GM06990 (cell line): ENCODE measurements around the gene FCHSD2.

Experiments
- DNase-seq: peaks from one replicate; pipeline ENCODE4 v3.0.0-alpha.2; 2011; ENCODE audit not compliant: insufficient read length; ENCODE audit errors: extremely low read depth
- H3K27me3 ChIP-seq: replicated peaks from 2 replicates; pipeline ENCODE4 v1.6.0; 2011; ENCODE audit warnings: low read length; ENCODE audit not compliant: control insufficient read depth, insufficient read depth
- H3K36me3 ChIP-seq: 2 replicates; pipeline ENCODE4 v1.5.1; 2011; ENCODE audit warnings: low read length; ENCODE audit not compliant: control insufficient read depth, insufficient read depth
- H3K4me3 ChIP-seq: replicated peaks from 2 replicates; pipeline ENCODE4 v1.5.1; 2011; ENCODE audit warnings: low read depth, mild to moderate bottlenecking, control low read depth, low read length
- CTCF ChIP-seq: IDR thresholded peaks from 2 replicates; pipeline ENCODE4 v1.5.1; 2011; ENCODE audit warnings: low read length, control low read depth, mild to moderate bottlenecking, inconsistent platforms; ENCODE audit not compliant: insufficient read depth, poor library complexity, severe bottlenecking

Gene FCHSD2

DNA sequence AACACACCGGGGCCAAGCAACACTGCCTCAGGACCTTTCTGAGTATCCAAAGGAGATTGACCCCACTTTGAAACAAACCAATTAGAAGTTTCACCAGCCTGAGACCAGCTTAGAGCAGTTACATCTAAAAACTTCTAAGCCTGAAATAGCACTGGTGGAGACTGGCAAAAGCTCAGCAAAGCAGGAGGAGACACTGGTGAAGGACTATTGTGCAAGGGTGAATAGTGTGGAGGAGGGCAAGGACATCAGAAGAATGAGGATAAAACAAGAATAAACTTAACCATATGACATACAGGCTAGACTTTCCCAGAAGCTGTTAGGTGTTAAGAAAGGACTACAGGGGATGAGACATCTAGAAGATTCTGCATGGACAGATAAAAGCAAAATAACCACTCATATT is 152.4 kb downstream of the FCHSD2 start:
- Histone ChIP-seq H3K36me3 (peaks cover 5% of the 10 kb centered on the region), H3K4me3 (no peak overlapping the region), H3K27me3 (no peaks in the 10 kb centered on the region)
- TF ChIP-seq CTCF: no peak
- DNase-seq: no peak

DNA sequence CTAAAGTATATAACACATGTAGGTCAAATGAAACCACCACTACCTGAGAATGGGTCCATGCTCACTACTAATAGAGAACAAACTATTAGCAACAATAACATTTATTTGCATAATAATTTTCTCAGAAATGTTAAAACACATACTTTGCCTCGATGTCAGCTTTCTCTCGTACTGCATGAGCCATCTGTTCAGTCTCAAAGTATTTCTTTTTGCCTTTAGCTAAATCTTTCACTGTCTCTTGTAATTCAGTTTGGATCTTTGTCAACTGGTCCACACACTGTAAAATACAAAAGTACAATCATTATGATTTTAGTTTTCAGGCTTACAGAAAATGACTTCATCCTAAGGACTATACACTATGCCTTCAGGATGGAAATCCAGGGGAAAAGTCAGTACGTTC is 153.3 kb downstream of the FCHSD2 start:
- no peaks in the 10 kb centered on the region for H3K27me3 ChIP-seq
- no peak for DNase-seq
- no peak for TF ChIP-seq CTCF
- H3K4me3 ChIP-seq: no peak overlapping the region
- H3K36me3 ChIP-seq: peaks cover 5% of the 10 kb centered on the region

- H3K27me3 ChIP-seq: no peaks in the 10 kb centered on the region
- DNase-seq: no peak
- H3K36me3 ChIP-seq: peaks cover 6% of the 10 kb centered on the region
- no peak overlapping the region for H3K4me3 ChIP-seq
- no peak for TF ChIP-seq CTCF
These were observed 156.5 kb downstream of the FCHSD2 start for GRCh38 chr11:72985645-72986044.

DNA sequence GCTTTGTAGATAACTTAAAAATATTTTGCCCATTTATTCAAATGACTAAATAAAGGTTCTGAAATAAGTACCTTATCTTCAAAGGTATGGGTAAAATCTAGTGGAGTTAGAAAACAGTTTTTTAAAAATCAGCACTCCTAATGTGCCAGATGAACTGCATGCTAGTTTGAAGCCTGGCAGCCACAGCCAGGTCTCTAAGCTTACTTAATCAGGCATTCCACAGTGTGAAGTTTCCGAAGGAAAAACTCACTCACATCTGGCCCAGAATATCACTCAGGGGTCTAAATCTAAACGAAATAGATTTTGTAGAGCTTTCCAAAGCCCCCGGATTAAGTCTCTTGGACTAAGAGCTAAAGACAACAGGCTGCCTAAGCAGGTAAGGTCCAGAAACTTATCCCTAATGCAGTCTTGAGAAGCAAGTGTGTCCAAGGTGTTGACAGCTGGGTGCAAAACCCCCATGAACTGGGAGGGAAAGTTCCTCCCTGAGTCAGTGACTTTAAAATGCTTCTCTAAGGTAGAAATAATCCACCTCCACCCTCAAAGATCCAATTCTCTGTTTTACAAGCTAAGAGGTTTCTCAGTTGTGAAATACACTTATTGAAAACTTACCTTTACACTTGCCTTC is 157.6 kb downstream of the FCHSD2 start:
- no peak for DNase-seq
- Histone ChIP-seq H3K4me3 (no peak overlapping the region), H3K27me3 (no peaks in the 10 kb centered on the region), H3K36me3 (peaks cover 6% of the 10 kb centered on the region)
- TF ChIP-seq CTCF: no peak

GRCh38 chr11:72983560-72983959 is 158.6 kb downstream of the FCHSD2 start:
- Histone ChIP-seq H3K4me3 (no peak overlapping the region), H3K27me3 (no peaks in the 10 kb centered on the region), H3K36me3 (peaks cover 7% of the 10 kb centered on the region)
- no peak for DNase-seq
- no peak for TF ChIP-seq CTCF
